K562 (cell line): Measurements from ENCODE around the gene SLC24A1. TPM values are rescaled to one million over a fixed set of nuclear protein-coding genes. Genes with fewer than 3 reads are reported as not detected.
A peak's percentile ranks its signal among the peaks of the same experiment; 100 is the strongest.

ENCODE experiments used
- ATAC-seq: fragments of 200-7000 bp; cut with Tn5 transposase; 3 replicates; pipeline ENCODE4 v1.9.1; 2020; ENCODE audit warnings: moderate library complexity
- BruUV-seq: library from RNA; stranded (reverse); fragments of 400-500 nt; replicated peaks from 2 replicates; lab custom pipeline; 2021; lab: Mats Ljungman, UMichigan
- CTCF ChIA-PET: fragments of 300-600 bp; formaldehyde crosslinking; extraction: SDS; loops from one replicate; lab custom pipeline; 2021; ENCODE audit warnings: low intra/inter-chr PET ratio; lab: Yijun Ruan, JAX
- POLR2A ChIA-PET: fragments of 300-600, 350-650 bp; sonication (Branson Sonifier 250); formaldehyde crosslinking; extraction: SDS; loops from one replicate; lab custom pipeline; 2021; ENCODE audit warnings: antibody characterized with exemption, inconsistent platforms; lab: Yijun Ruan, JAX
- DNase-seq, 4 experiments: peaks; one replicate each; pipeline versions ENCODE4 v3.0.0 to v3.0.0-alpha.2; 2011 to 2018; ENCODE audit warnings: low spot score in 3 of 4, mixed read lengths in 3 of 4; ENCODE audit errors: extremely low read depth in 1 of 4
- FAIRE-seq: peaks from 2 replicates; lab custom pipeline; 2011; peaks lifted over from hg19 to GRCh38; lab: Jason Lieb, UNC
- H2AFZ ChIP-seq: 2 replicates; pipeline ENCODE4 v1.6.0; 2011; ENCODE audit warnings: low read depth, low read length, control low read depth, inconsistent platforms
- H3K27ac ChIP-seq: fragments of 200-600 bp; 3 replicates; pipeline ENCODE4 v1.8.0; 2011; ENCODE audit warnings: low read depth, mild to moderate bottlenecking, control low read depth, inconsistent platforms, low read length, moderate library complexity, mixed read lengths; ENCODE audit errors: extremely low read depth
- H3K27me3 ChIP-seq, 2 experiments: fragments of 300-600 bp in 1 of 2; 2 replicates in 1 of 2; 3 replicates in 1 of 2; pipeline versions ENCODE4 v1.6.0 to v1.8.0; 2011; ENCODE audit warnings: inconsistent platforms in 2 of 2, low read length in 2 of 2, mild to moderate bottlenecking in 1 of 2, mixed read lengths in 1 of 2, moderate library complexity in 1 of 2; ENCODE audit not compliant: control insufficient read depth in 2 of 2, insufficient read depth in 2 of 2
- H3K36me3 ChIP-seq: fragments of 300-600 bp; 3 replicates; pipeline ENCODE4 v1.8.0; 2011; ENCODE audit warnings: mild to moderate bottlenecking, low read length, inconsistent platforms; ENCODE audit not compliant: control insufficient read depth, insufficient read depth
- H3K4me1 ChIP-seq, 2 experiments: fragments of 200-600 bp in 1 of 2; replicated peaks in 1 of 2; 2 replicates in 1 of 2; 3 replicates in 1 of 2; pipeline versions ENCODE4 v1.5.1 to v1.8.0; 2011; ENCODE audit warnings: inconsistent platforms in 2 of 2, low read length in 2 of 2, mild to moderate bottlenecking in 1 of 2, mixed read lengths in 1 of 2, moderate library complexity in 1 of 2; ENCODE audit not compliant: control insufficient read depth in 2 of 2, insufficient read depth in 2 of 2
- H3K4me2 ChIP-seq: 2 replicates; pipeline ENCODE4 v1.6.1; 2011; ENCODE audit warnings: low read length, control low read depth, inconsistent platforms, mixed read lengths; ENCODE audit not compliant: insufficient read depth
- H3K4me3 ChIP-seq: fragments of 200-600 bp; sonication (generic), shearing (Covaris generic); 2 replicates; pipeline ENCODE4 v1.5.1; 2016; ENCODE audit warnings: control low read depth, inconsistent platforms
- H3K79me2 ChIP-seq: fragments of 200-600 bp; 3 replicates; pipeline ENCODE4 v1.8.0; 2011; ENCODE audit warnings: low read length, inconsistent platforms; ENCODE audit not compliant: control insufficient read depth, insufficient read depth
- H3K9ac ChIP-seq, 2 experiments: 2 replicates each; pipeline versions ENCODE4 v1.6.0 to v1.6.1; 2011; ENCODE audit warnings: low read depth in 2 of 2, low read length in 2 of 2, control low read depth in 1 of 2, inconsistent platforms in 1 of 2, mild to moderate bottlenecking in 1 of 2, mixed read lengths in 1 of 2; ENCODE audit not compliant: insufficient read depth in 1 of 2
- H3K9me1 ChIP-seq: one replicate; pipeline ENCODE4 v1.6.0; 2011; ENCODE audit warnings: inconsistent platforms, mild to moderate bottlenecking, low read length, moderate library complexity; ENCODE audit not compliant: control insufficient read depth, insufficient read depth
- H3K9me3 ChIP-seq: replicated peaks from 2 replicates; pipeline ENCODE4 v1.5.1; 2011; ENCODE audit warnings: low read depth, low read length, inconsistent platforms; ENCODE audit not compliant: control insufficient read depth, insufficient read depth
- H4K20me1 ChIP-seq: replicated peaks from 2 replicates; pipeline ENCODE4 v1.6.1; 2011; ENCODE audit warnings: low read length, inconsistent platforms, mixed read lengths; ENCODE audit not compliant: control insufficient read depth, insufficient read depth
- CBX1 ChIP-seq: sonication (generic); IDR thresholded peaks from 2 replicates; pipeline ENCODE4 v1.6.1; 2016; ENCODE audit warnings: antibody characterized with exemption, low read depth, mild to moderate bottlenecking
- SREBF2 ChIP-seq: sonication (generic); formaldehyde crosslinking; IDR thresholded peaks from 2 replicates; pipeline ENCODE4 v1.4.0; 2020; ENCODE audit warnings: mild to moderate bottlenecking, missing genetic modification reagents
- ZBTB40 ChIP-seq, 2 experiments: fragments of 450-650 bp in 1 of 2; sonication (generic) in 1 of 2; formaldehyde crosslinking in 1 of 2; IDR thresholded peaks; 2 replicates each; pipeline versions ENCODE4 v1.7.1 to v1.9.0; 2016 to 2022; ENCODE audit warnings: inconsistent platforms in 1 of 2, mild to moderate bottlenecking in 1 of 2, missing genetic modification reagents in 1 of 2
- ZBTB7A ChIP-seq: IDR thresholded peaks from 2 replicates; pipeline ENCODE4 v1.6.1; 2011; ENCODE audit warnings: low read depth, mild to moderate bottlenecking, low read length, moderate library complexity, borderline replicate concordance; ENCODE audit not compliant: control insufficient read depth
- WGBS: fragments of 100-300 bp; shearing (Covaris generic); methylation state at CpG from one replicate; pipeline ENCODE4 v1.1.6; 2016; ENCODE audit warnings: low coverage, mixed read lengths; ENCODE audit not compliant: insufficient coverage; ENCODE audit errors: missing lambda C conversion rate; 5-methylcytosine and 5-hydroxymethylcytosine counted together
- in situ Hi-C: fragments of 300-500 bp; cut with MboI; formaldehyde crosslinking; loops from 4 replicates; pipeline ENCODE4 v1.15.0; 2018; ENCODE audit warnings: inconsistent platforms, mixed read lengths
- intact Hi-C: fragments of 100-400 bp; cut with micrococcal nuclease; formaldehyde crosslinking; loops from 2 replicates; pipeline ENCODE4 v1.14.2; 2022
- polyA plus RNA-seq, 8 experiments: library from polyadenylated mRNA; depleted of rRNA in 4 of 8; stranded (reverse) in 5 of 8; unstranded in 3 of 8; fragments of >200 nt; fragmentation: Nextera tagmentation in 2 of 8; fragmentation: Illumina TruSeq in 1 of 8; extraction: Ambion mirVana in 2 of 8; extraction: Trizol in 1 of 8; gene quantifications; 2 replicates each; pipeline versions ENCODE4 v1.2.1 to v1.2.3, GENCODE V29; 2011 to 2014; ENCODE audit warnings: inconsistent platforms in 1 of 8, missing spikeins in 1 of 8
- total RNA-seq, 7 experiments: library from RNA; depleted of rRNA in 6 of 7; stranded (reverse); fragments of >200 nt in 6 of 7; fragmentation: Illumina TruSeq in 2 of 7; extraction: Trizol in 2 of 7; gene quantifications; 2 replicates each; pipeline versions ENCODE4 v1.2.1 to v1.2.3, GENCODE V29; 2011 to 2021; ENCODE audit warnings: low replicate concordance in 1 of 7

The SLC24A1 gene
- total and polyA plus RNA-seq, 9 of the 15 experiments (the other 6 are each of a cell fraction or from before 2014, with no cell fraction given) = 3.1 to 8.2 (median 5.5) TPM

- Histone ChIP-seq H3K36me3 (peaks cover 74% of the 10 kb centered on the region), H4K20me1 (0 out of 2 replicates have a peak, but pooled peaks cover 2% of the 10 kb centered on the region), H3K9ac (no peak overlapping the region), H3K9me1 (no peaks in the 10 kb centered on the region), H3K4me3 (no peak overlapping the region), H3K4me1 (no peaks in the 10 kb centered on the region; a peak in 1 of 5 replicates), H2AFZ (no peak overlapping the region), H3K27ac (no peak overlapping the region), H3K9me3 (no peaks in the 10 kb centered on the region), H3K27me3 (no peaks in the 10 kb centered on the region), H3K79me2 (peaks cover 19% of the 10 kb centered on the region), H3K4me2 (no peak overlapping the region)
- in situ Hi-C loops = no loop called here
- no peak for DNase-seq
- POLR2A ChIA-PET = no interaction called here
- no TSS peak for BruUV-seq
- FAIRE-seq = no peak
- CTCF ChIA-PET = no interaction called here
- ATAC-seq = no peak
- 50% methylated on average over 2 of the region's 2 CpGs for whole genome bisulfite sequencing
- TF ChIP-seq SREBF2 (CRISPR knock-in tag) (no peak), ZBTB7A (no peak)
- intact Hi-C loops = no loop called here
These were observed 18.6 kb upstream of the SLC24A1 start for GRCh38 chr15:65603134-65603533.

- 86% methylated on average over 1 of the region's 1 CpG for WGBS
- Histone ChIP-seq H3K9ac (no peak overlapping the region), H4K20me1 (0 out of 2 replicates have a peak, but pooled peaks cover 2% of the 10 kb centered on the region), H3K4me1 (no peaks in the 10 kb centered on the region; a peak in 1 of 5 replicates), H3K4me3 (no peak overlapping the region), H3K27me3 (no peaks in the 10 kb centered on the region), H3K9me3 (no peaks in the 10 kb centered on the region), H2AFZ (no peak overlapping the region), H3K9me1 (no peaks in the 10 kb centered on the region), H3K4me2 (no peak overlapping the region), H3K27ac (no peak overlapping the region)
- BruUV-seq = no TSS peak
- intact Hi-C loops (no loop called here), in situ Hi-C loops (no loop called here)
- CTCF ChIA-PET = no interaction called here
- no peak for ATAC-seq
- no peak for FAIRE-seq
- no peak for DNase-seq
- POLR2A ChIA-PET = no interaction called here
- TF ChIP-seq CBX1 (no peak), ZBTB40 (IDR thresholded peaks at IDR 0.05) (peak; percentile 94), ZBTB40 (CRISPR knock-in tag; IDR thresholded peaks at IDR 0.05) (peak; percentile 86)
- TF ChIP-seq, all 486 proteins: peak for 1
- Histone ChIP-seq H3K36me3 (peaks cover 70% of the 10 kb centered on the region), H3K79me2 (peaks cover 23% of the 10 kb centered on the region)
These were observed 18.2 kb upstream of the SLC24A1 start for GRCh38 chr15:65603559-65603958.
